ENCODE measurements around the gene METTL16. TPM values are rescaled to one million over a fixed set of nuclear protein-coding genes. Genes with fewer than 3 reads are reported as not detected.

Gene METTL16
- total and polyA plus RNA-seq, 9 of the 15 experiments (the other 6 are each of a cell fraction or from before 2014, with no cell fraction given) = 12.1 to 30.5 (median 19.8) TPM

GRCh38 chr17:2462481-2462880 is 49.2 kb downstream of the METTL16 start:
- 93% methylated on average over 8 of the region's 8 CpGs for WGBS (ENCODE audit: insufficient coverage, low coverage, missing lambda C conversion rate)
- no peaks in the 10 kb centered on the region for H3K4me1 ChIP-seq (replicated peaks in 1 of 2; ENCODE audit: control insufficient read depth in 2 of 2, insufficient read depth in 2 of 2, low read length in 2 of 2)
- no peaks in the 10 kb centered on the region for H3K27me3 ChIP-seq (ENCODE audit: control insufficient read depth in 2 of 2, insufficient read depth in 2 of 2, low read length in 2 of 2)
- no peak overlapping the region for H3K9ac ChIP-seq (ENCODE audit: insufficient read depth in 1 of 2, low read depth in 2 of 2, low read length in 2 of 2)
- no peaks in the 10 kb centered on the region for H3K9me3 ChIP-seq (replicated peaks; ENCODE audit: control insufficient read depth, insufficient read depth, low read depth, low read length)
- no peak for DNase-seq (ENCODE audit: extremely low read depth in 1 of 4, low spot score in 3 of 4)
- no peaks in the 10 kb centered on the region for H3K9me1 ChIP-seq (ENCODE audit: control insufficient read depth, insufficient read depth, low read length)
- ChIA-PET POLR2A (no interaction called here), CTCF (ENCODE audit: low intra/inter-chr PET ratio) (no interaction called here)
- no peak for FAIRE-seq
- no peak overlapping the region for H2AFZ ChIP-seq (ENCODE audit: low read depth, low read length)
- in situ Hi-C loops (cut with MboI) = no loop called here
- ATAC-seq = no peak
- no peak overlapping the region for H3K27ac ChIP-seq (ENCODE audit: extremely low read depth, low read depth, low read length)
- intact Hi-C loops (cut with micrococcal nuclease) = no loop called here
- H4K20me1 ChIP-seq (replicated peaks; ENCODE audit: control insufficient read depth, insufficient read depth, low read length) = no peaks in the 10 kb centered on the region
- TF ChIP-seq RAD51 (IDR thresholded peaks at IDR 0.05; ENCODE audit: borderline replicate concordance, low read depth) (no peak), ATF4 (CRISPR knock-in tag; IDR thresholded peaks at IDR 0.05) (no peak), ATF3 (IDR thresholded peaks at IDR 0.05) (no peak), ATF3 (CRISPR knock-in tag; conservative IDR thresholded peaks at IDR 0.05) (no peak), EP400 (IDR thresholded peaks at IDR 0.05) (no peak), VEZF1 (CRISPR knock-in tag; IDR thresholded peaks at IDR 0.05) (no peak), NCOR1 (IDR thresholded peaks at IDR 0.05) (no peak), ZNF41 (CRISPR knock-in tag; conservative IDR thresholded peaks at IDR 0.05) (no peak), ZNF197 (CRISPR knock-in tag; IDR thresholded peaks at IDR 0.05; ENCODE audit: low read depth) (no peak), ZBTB5 (IDR thresholded peaks at IDR 0.05) (no peak), STAG1 (CRISPR knock-in tag; IDR thresholded peaks at IDR 0.05; ENCODE audit: borderline replicate concordance) (no peak), BRCA1 (IDR thresholded peaks at IDR 0.05) (no peak), BRCA1 (CRISPR knock-in tag; IDR thresholded peaks at IDR 0.05) (no peak), MIER1 (IDR thresholded peaks at IDR 0.05; ENCODE audit: low read depth) (no peak), JUNB (CRISPR knock-in tag; conservative IDR thresholded peaks at IDR 0.05) (no peak)
- BruUV-seq (replicated peaks) = no TSS peak
- peaks cover 67% of the 10 kb centered on the region for H3K36me3 ChIP-seq (ENCODE audit: control insufficient read depth, insufficient read depth, low read length)
- H3K4me3 ChIP-seq = no peak overlapping the region
- no peaks in the 10 kb centered on the region for H3K79me2 ChIP-seq (ENCODE audit: control insufficient read depth, insufficient read depth, low read length)
- H3K4me2 ChIP-seq (ENCODE audit: insufficient read depth, low read length) = no peak overlapping the region

Data from K562 (cell line).